ENCODE results near the gene RAX2.

The RAX2 gene

GRCh38 chr19:3809881-3810707, 38.1 kb upstream of the RAX2 start:
- H3K9me3 ChIP-seq (replicated peaks; ENCODE audit: low read length), result no peaks in the 10 kb centered on the region
- no peaks in the 10 kb centered on the region for H3K36me3 ChIP-seq (ENCODE audit: insufficient read depth, low read length)
- peaks cover 3% of the 10 kb centered on the region for H3K27me3 ChIP-seq (ENCODE audit: control insufficient read depth, insufficient read depth, low read length)
- no peak overlapping the region for H3K4me2 ChIP-seq (ENCODE audit: low read length)
- H3K4me1 ChIP-seq (ENCODE audit: control insufficient read depth, insufficient read depth, low read length), result no peaks in the 10 kb centered on the region
- H3K4me3 ChIP-seq (ENCODE audit: low read length), result no peak overlapping the region
- no peak overlapping the region for H3K9ac ChIP-seq (ENCODE audit: low read depth, low read length)

DNA sequence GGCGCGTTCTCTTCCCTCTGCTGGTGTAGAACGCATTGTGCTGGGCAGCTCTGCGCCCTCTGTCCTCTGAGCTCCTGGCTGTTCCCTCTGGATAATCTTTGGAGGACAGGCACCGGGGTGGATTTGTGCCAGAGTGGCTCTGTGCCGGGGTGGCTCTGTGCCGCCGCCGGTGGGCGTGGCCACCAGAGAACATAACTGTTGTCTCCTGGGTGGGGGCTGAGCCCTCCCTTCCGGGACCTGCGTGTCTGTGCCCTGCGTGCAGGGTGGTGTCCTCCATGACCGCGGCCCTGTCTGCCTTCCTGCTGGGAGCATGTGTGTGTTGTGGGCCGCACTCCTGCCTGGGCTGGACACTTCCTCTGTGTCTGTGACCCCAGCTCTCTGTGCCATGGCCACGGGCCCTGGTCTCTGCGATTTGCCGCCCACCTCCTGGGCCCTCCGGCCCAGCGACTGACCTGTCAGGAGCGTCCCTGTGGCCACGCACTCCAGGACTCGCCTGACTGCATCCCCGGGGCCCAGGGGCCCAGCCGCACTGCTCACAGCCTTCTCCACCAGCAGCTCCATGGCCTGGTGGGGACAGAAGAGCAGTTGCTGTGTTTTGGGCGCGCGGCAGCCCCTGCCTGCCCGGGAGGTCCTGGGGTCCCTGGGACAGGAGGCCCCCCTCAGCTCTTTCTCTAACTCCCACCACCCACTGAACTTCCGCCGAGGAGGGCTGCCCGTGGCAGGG, 36.6 kb upstream of the RAX2 start:
- no peaks in the 10 kb centered on the region for H3K4me1 ChIP-seq (ENCODE audit: control insufficient read depth, insufficient read depth, low read length)

GRCh38 chr19:3807574-3808354, 35.7 kb upstream of the RAX2 start:
- Histone ChIP-seq H3K9ac (ENCODE audit: low read depth, low read length) (no peak overlapping the region), H3K4me1 (ENCODE audit: control insufficient read depth, insufficient read depth, low read length) (no peaks in the 10 kb centered on the region), H3K4me3 (ENCODE audit: low read length) (no peak overlapping the region), H3K36me3 (ENCODE audit: insufficient read depth, low read length) (no peaks in the 10 kb centered on the region), H3K4me2 (ENCODE audit: low read length) (no peak overlapping the region), H3K27me3 (ENCODE audit: control insufficient read depth, insufficient read depth, low read length) (peaks cover 14% of the 10 kb centered on the region), H3K9me3 (replicated peaks; ENCODE audit: low read length) (no peaks in the 10 kb centered on the region)

More for the DNA sequence above, 36.6 kb upstream of the RAX2 start:
- Histone ChIP-seq H3K9ac (ENCODE audit: low read depth, low read length) (no peak overlapping the region), H3K4me3 (ENCODE audit: low read length) (no peak overlapping the region), H3K27me3 (ENCODE audit: control insufficient read depth, insufficient read depth, low read length) (peaks cover 12% of the 10 kb centered on the region), H3K36me3 (ENCODE audit: insufficient read depth, low read length) (no peaks in the 10 kb centered on the region), H3K9me3 (replicated peaks; ENCODE audit: low read length) (no peaks in the 10 kb centered on the region), H3K4me2 (ENCODE audit: low read length) (no peak overlapping the region)

- Histone ChIP-seq H3K27me3 (ENCODE audit: control insufficient read depth, insufficient read depth, low read length) (peaks cover 20% of the 10 kb centered on the region), H3K4me2 (ENCODE audit: low read length) (no peak overlapping the region), H3K4me1 (ENCODE audit: control insufficient read depth, insufficient read depth, low read length) (no peaks in the 10 kb centered on the region), H3K9me3 (replicated peaks; ENCODE audit: low read length) (no peaks in the 10 kb centered on the region), H3K4me3 (ENCODE audit: low read length) (no peak overlapping the region), H3K36me3 (ENCODE audit: insufficient read depth, low read length) (no peaks in the 10 kb centered on the region), H3K9ac (ENCODE audit: low read depth, low read length) (no peak overlapping the region)
These were observed 35.1 kb upstream of the RAX2 start for GRCh38 chr19:3807131-3807480.

GRCh38 chr19:3805859-3806258, 33.8 kb upstream of the RAX2 start:
- Histone ChIP-seq H3K4me2 (ENCODE audit: low read length) (no peak overlapping the region), H3K27me3 (ENCODE audit: control insufficient read depth, insufficient read depth, low read length) (peaks cover 32% of the 10 kb centered on the region), H3K36me3 (ENCODE audit: insufficient read depth, low read length) (no peaks in the 10 kb centered on the region), H3K4me1 (ENCODE audit: control insufficient read depth, insufficient read depth, low read length) (peaks cover 7% of the 10 kb centered on the region), H3K9ac (ENCODE audit: low read depth, low read length) (no peak overlapping the region), H3K4me3 (ENCODE audit: low read length) (no peak overlapping the region), H3K9me3 (replicated peaks; ENCODE audit: low read length) (no peaks in the 10 kb centered on the region)

GRCh38 chr19:3804429-3804828, 32.4 kb upstream of the RAX2 start:
- H3K9ac ChIP-seq (ENCODE audit: low read depth, low read length), result no peak overlapping the region
- peaks cover 7% of the 10 kb centered on the region for H3K4me1 ChIP-seq (ENCODE audit: control insufficient read depth, insufficient read depth, low read length)
- no peak overlapping the region for H3K4me3 ChIP-seq (ENCODE audit: low read length)
- H3K36me3 ChIP-seq (ENCODE audit: insufficient read depth, low read length), result no peaks in the 10 kb centered on the region
- peaks cover 36% of the 10 kb centered on the region for H3K27me3 ChIP-seq (ENCODE audit: control insufficient read depth, insufficient read depth, low read length)
- no peaks in the 10 kb centered on the region for H3K9me3 ChIP-seq (replicated peaks; ENCODE audit: low read length)
- no peak overlapping the region for H3K4me2 ChIP-seq (ENCODE audit: low read length)

GRCh38 chr19:3803986-3804385, 32.0 kb upstream of the RAX2 start:
- peaks cover 7% of the 10 kb centered on the region for H3K4me1 ChIP-seq (ENCODE audit: control insufficient read depth, insufficient read depth, low read length)
- no peak overlapping the region for H3K4me2 ChIP-seq (ENCODE audit: low read length)
- H3K9ac ChIP-seq (ENCODE audit: low read depth, low read length), result no peak overlapping the region
- H3K9me3 ChIP-seq (replicated peaks; ENCODE audit: low read length), result no peaks in the 10 kb centered on the region
- H3K36me3 ChIP-seq (ENCODE audit: insufficient read depth, low read length), result no peaks in the 10 kb centered on the region
- no peak overlapping the region for H3K4me3 ChIP-seq (ENCODE audit: low read length)
- H3K27me3 ChIP-seq (ENCODE audit: control insufficient read depth, insufficient read depth, low read length), result peaks cover 40% of the 10 kb centered on the region

DNA sequence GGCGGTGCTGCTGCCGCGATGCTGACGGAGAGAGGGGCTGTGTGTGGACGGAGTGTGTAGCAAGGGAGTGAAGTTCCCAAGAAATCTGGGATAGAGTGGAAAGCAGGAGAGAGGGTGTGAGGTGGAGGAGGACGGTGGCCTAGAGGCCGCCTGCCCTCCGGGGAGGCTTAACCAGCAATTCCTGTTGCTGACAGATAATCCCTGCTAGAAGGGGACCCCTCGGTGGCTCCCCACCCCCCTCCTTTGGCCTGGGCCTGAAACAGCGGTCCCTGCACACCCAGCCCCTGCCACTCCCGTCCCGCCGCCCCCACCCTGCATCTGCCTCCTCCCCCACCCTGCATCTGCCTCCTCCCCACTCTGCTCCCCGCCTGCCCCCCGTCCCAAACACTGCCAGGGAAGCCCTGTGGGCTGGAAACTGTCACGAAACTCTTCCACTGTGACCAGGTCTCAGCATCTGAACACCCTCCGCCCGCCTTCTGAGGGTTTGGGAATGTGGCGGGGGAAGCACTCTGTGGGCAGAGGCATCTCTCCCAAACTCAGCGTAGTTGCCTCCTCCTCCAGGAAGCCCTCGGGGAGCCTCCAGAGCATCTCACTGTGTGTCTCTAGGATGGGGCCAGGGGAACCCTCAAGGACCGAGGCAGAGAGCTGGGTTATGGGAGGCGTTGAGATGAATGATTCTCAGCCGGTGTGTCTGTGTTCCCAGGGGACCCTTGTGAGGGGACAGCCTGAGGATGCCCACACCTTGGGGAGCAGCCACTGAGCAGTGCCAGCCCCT, 31.3 kb upstream of the RAX2 start:
- H3K4me3 ChIP-seq (ENCODE audit: low read length), result no peak overlapping the region
- H3K9ac ChIP-seq (ENCODE audit: low read depth, low read length), result no peak overlapping the region
- H3K27me3 ChIP-seq (ENCODE audit: control insufficient read depth, insufficient read depth, low read length), result peaks cover 41% of the 10 kb centered on the region
- no peak overlapping the region for H3K4me2 ChIP-seq (ENCODE audit: low read length)
- H3K9me3 ChIP-seq (replicated peaks; ENCODE audit: low read length), result no peaks in the 10 kb centered on the region
- peaks cover 7% of the 10 kb centered on the region for H3K4me1 ChIP-seq (ENCODE audit: control insufficient read depth, insufficient read depth, low read length)
- H3K36me3 ChIP-seq (ENCODE audit: insufficient read depth, low read length), result no peaks in the 10 kb centered on the region

DNA sequence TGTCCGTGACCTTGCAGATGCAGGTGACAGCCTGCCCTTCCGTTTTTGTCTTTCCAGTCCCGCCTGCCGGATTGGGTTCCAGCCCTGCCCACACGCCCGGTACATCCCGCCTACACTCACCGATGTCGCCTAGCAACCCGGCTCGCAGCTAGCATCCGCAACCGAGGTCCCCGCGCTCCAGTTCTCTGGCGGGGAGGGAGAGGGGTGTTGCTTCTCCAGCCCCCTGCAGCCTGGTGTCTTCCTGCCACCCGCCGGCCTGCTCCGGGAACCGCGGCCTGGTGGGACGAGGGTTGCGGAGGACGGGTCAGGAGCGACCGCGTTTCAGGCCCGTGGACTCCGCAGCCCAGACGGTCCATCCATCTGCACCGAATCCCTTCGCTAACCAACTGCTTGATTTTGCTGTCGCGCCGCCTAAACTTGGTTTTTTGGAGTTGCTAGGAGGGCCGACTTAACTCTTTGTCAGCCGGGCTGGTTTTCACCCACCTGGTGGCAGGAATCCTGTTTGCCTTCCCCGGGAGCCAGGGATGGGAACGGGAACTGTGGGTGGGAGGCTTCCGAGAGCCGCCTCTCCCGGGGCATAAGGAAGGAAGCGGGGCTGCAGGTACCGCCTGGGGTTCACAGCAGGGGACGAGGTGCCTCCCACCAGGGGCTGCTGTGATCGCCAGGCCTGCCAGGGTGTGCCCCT, 29.5 kb upstream of the RAX2 start:
- no peak overlapping the region for H3K4me3 ChIP-seq (ENCODE audit: low read length)
- no peak overlapping the region for H3K9ac ChIP-seq (ENCODE audit: low read depth, low read length)
- peaks cover 45% of the 10 kb centered on the region for H3K27me3 ChIP-seq (ENCODE audit: control insufficient read depth, insufficient read depth, low read length)
- peaks cover 7% of the 10 kb centered on the region for H3K4me1 ChIP-seq (ENCODE audit: control insufficient read depth, insufficient read depth, low read length)
- no peaks in the 10 kb centered on the region for H3K36me3 ChIP-seq (ENCODE audit: insufficient read depth, low read length)
- peak overlapping the region; percentile 72 for H3K4me2 ChIP-seq (ENCODE audit: low read length)
- no peaks in the 10 kb centered on the region for H3K9me3 ChIP-seq (replicated peaks; ENCODE audit: low read length)

GRCh38 chr19:3800996-3801395, 29.0 kb upstream of the RAX2 start:
- peaks cover 7% of the 10 kb centered on the region for H3K4me1 ChIP-seq (ENCODE audit: control insufficient read depth, insufficient read depth, low read length)
- peak overlapping the region; percentile 72 for H3K4me2 ChIP-seq (ENCODE audit: low read length)
- no peaks in the 10 kb centered on the region for H3K36me3 ChIP-seq (ENCODE audit: insufficient read depth, low read length)
- H3K27me3 ChIP-seq (ENCODE audit: control insufficient read depth, insufficient read depth, low read length), result peaks cover 47% of the 10 kb centered on the region
- no peak overlapping the region for H3K4me3 ChIP-seq (ENCODE audit: low read length)
- no peak overlapping the region for H3K9ac ChIP-seq (ENCODE audit: low read depth, low read length)
- H3K9me3 ChIP-seq (replicated peaks; ENCODE audit: low read length), result no peaks in the 10 kb centered on the region

All from skeletal muscle satellite cell (primary cell).